Endothelial cell of umbilical vein (primary cell): Measurements from ENCODE around the gene COL18A1. TPM values are rescaled to one million over a fixed set of nuclear protein-coding genes. Genes with fewer than 3 reads are reported as not detected.

Experiments
- BruUV-seq: library from RNA; stranded (reverse); fragments of 400-500 nt; replicated peaks from 2 replicates; lab custom pipeline; 2021; lab: Mats Ljungman, UMichigan
- CTCF ChIA-PET: fragments of 300-600, 350-600 bp; sonication (Branson Sonifier 250); formaldehyde crosslinking; loops from one replicate; lab custom pipeline; 2021; ENCODE audit warnings: antibody characterized with exemption, inconsistent platforms; lab: Charles Lee
- POLR2A ChIA-PET: fragments of 300-600, 350-600 bp; sonication (Branson Sonifier 250); formaldehyde crosslinking; loops from one replicate; lab custom pipeline; 2021; ENCODE audit warnings: antibody characterized with exemption, inconsistent platforms; lab: Charles Lee
- DNase-seq: peaks from one replicate; pipeline ENCODE4 v3.0.0-alpha.2; 2011; ENCODE audit warnings: low read depth, low spot score
- FAIRE-seq: peaks from 2 replicates; lab custom pipeline; 2011; peaks lifted over from hg19 to GRCh38; lab: Jason Lieb, UNC
- H2AFZ ChIP-seq: 2 replicates; pipeline ENCODE4 v1.6.0; 2012; ENCODE audit warnings: low read depth, low read length, control low read depth, inconsistent platforms
- H3K27ac ChIP-seq: 2 replicates; pipeline ENCODE4 v1.5.1; 2011; ENCODE audit warnings: low read depth, mild to moderate bottlenecking, control low read depth, low read length, moderate library complexity; ENCODE audit not compliant: insufficient read depth
- H3K27me3 ChIP-seq, 2 experiments: 2 replicates each; pipeline versions ENCODE4 v1.6.0 to v1.6.1; 2011; ENCODE audit warnings: low read length in 2 of 2, mixed read lengths in 1 of 2; ENCODE audit not compliant: control insufficient read depth in 2 of 2, insufficient read depth in 2 of 2
- H3K36me3 ChIP-seq, 2 experiments: 2 replicates in 1 of 2; 3 replicates in 1 of 2; pipeline ENCODE4 v1.5.1; 2011; ENCODE audit warnings: low read length in 2 of 2, mild to moderate bottlenecking in 1 of 2, moderate library complexity in 1 of 2; ENCODE audit not compliant: control insufficient read depth in 2 of 2, insufficient read depth in 2 of 2; ENCODE audit errors: extremely low read depth in 1 of 2
- H3K4me1 ChIP-seq: 3 replicates; pipeline ENCODE4 v1.5.1; 2011; ENCODE audit warnings: mild to moderate bottlenecking, low read length; ENCODE audit not compliant: control insufficient read depth, insufficient read depth; ENCODE audit errors: extremely low read depth
- H3K4me2 ChIP-seq: 2 replicates; pipeline ENCODE4 v1.6.1; 2011; ENCODE audit warnings: low read length, control low read depth, mixed read lengths; ENCODE audit not compliant: insufficient read depth
- H3K4me3 ChIP-seq, 3 experiments: fragments of 200-600 bp in 1 of 3; sonication (generic), shearing (Covaris generic) in 1 of 3; replicated peaks in 1 of 3; 2 replicates each; pipeline ENCODE4 v1.5.1; 2011 to 2016; ENCODE audit warnings: control low read depth in 3 of 3, low read length in 3 of 3, mild to moderate bottlenecking in 2 of 3, inconsistent platforms in 1 of 3, low read depth in 1 of 3, moderate library complexity in 1 of 3; ENCODE audit not compliant: insufficient read depth in 1 of 3
- H3K79me2 ChIP-seq: 2 replicates; pipeline ENCODE4 v1.6.0; 2012; ENCODE audit warnings: low read length, inconsistent platforms; ENCODE audit not compliant: control insufficient read depth, insufficient read depth
- H3K9ac ChIP-seq: replicated peaks from 2 replicates; pipeline ENCODE3; 2011; ENCODE audit warnings: low read length, control low read depth; ENCODE audit not compliant: insufficient read depth; ENCODE audit errors: extremely low read depth
- H3K9me1 ChIP-seq: replicated peaks from 3 replicates; pipeline ENCODE4 v1.6.0; 2011; ENCODE audit warnings: mild to moderate bottlenecking, low read length; ENCODE audit not compliant: control insufficient read depth, insufficient read depth; ENCODE audit errors: extremely low read depth
- H3K9me3 ChIP-seq: replicated peaks from 2 replicates; pipeline ENCODE4 v1.5.1; 2012; ENCODE audit warnings: low read length, inconsistent platforms; ENCODE audit not compliant: control insufficient read depth, insufficient read depth
- H4K20me1 ChIP-seq: replicated peaks from 2 replicates; pipeline ENCODE3; 2011; ENCODE audit warnings: mild to moderate bottlenecking, low read length; ENCODE audit not compliant: control insufficient read depth, insufficient read depth; ENCODE audit errors: extremely low read depth
- EZH2 ChIP-seq: IDR thresholded peaks from 2 replicates; pipeline ENCODE4 v1.6.1; 2012; ENCODE audit warnings: borderline replicate concordance, low read depth, mild to moderate bottlenecking, moderate library complexity, low read length, inconsistent platforms; ENCODE audit not compliant: severe bottlenecking
- FOS ChIP-seq: IDR thresholded peaks from 2 replicates; pipeline ENCODE4 v1.6.1; 2011; ENCODE audit warnings: mild to moderate bottlenecking, low read length, moderate library complexity, borderline replicate concordance; ENCODE audit not compliant: insufficient read depth
- GATA2 ChIP-seq: IDR thresholded peaks from 2 replicates; pipeline ENCODE4 v1.7.0; 2011; ENCODE audit warnings: low read depth, mild to moderate bottlenecking, moderate library complexity, mixed read lengths, low read length; ENCODE audit not compliant: insufficient read length, insufficient read depth
- JUN ChIP-seq: IDR thresholded peaks from 2 replicates; pipeline ENCODE4 v1.6.1; 2011; ENCODE audit warnings: borderline replicate concordance, low read depth; ENCODE audit not compliant: insufficient read length, insufficient read depth
- MYC ChIP-seq: IDR thresholded peaks from one replicate; pipeline ENCODE4 v1.6.1; 2011; ENCODE audit warnings: mild to moderate bottlenecking, low read depth, low read length
- POLR2A ChIP-seq: IDR thresholded peaks from 2 replicates; pipeline ENCODE4 v1.6.1; 2012; ENCODE audit warnings: low read depth, mild to moderate bottlenecking, control low read depth, low read length
- POLR2AphosphoS5 ChIP-seq: IDR thresholded peaks from 2 replicates; pipeline ENCODE4 v1.6.1; 2012; ENCODE audit warnings: low read depth, mild to moderate bottlenecking, control low read depth, low read length, moderate library complexity; ENCODE audit not compliant: insufficient read depth
- dilution Hi-C: fragments of 300-500 bp; cut with MboI; formaldehyde crosslinking; loops from one replicate; pipeline ENCODE4 v1.15.0; 2019; ENCODE audit warnings: low sequenced_read_pairs; ENCODE audit not compliant: extremely low pct_ligation_motif_present
- intact Hi-C: fragments of 100-400 bp; cut with micrococcal nuclease; formaldehyde crosslinking; loops from one replicate; pipeline ENCODE4 v1.10.0; 2022
- polyA plus RNA-seq, 4 experiments: library from polyadenylated mRNA; depleted of rRNA in 3 of 4; stranded (reverse) in 3 of 4; unstranded in 1 of 4; fragments of >200 nt; gene quantifications; 2 replicates each; pipeline versions ENCODE4 v1.2.1 to v1.2.3, GENCODE V29; 2011 to 2012; ENCODE audit warnings: missing spikeins in 1 of 4
- total RNA-seq: library from RNA; stranded (reverse); gene quantifications from 2 replicates; pipeline ENCODE4 v1.2.3, GENCODE V29; 2021
- TF ChIP-seq, protein P1 (sequence below), 2 donors: IDR thresholded peaks; 1 replicate in 1 of 2; 2 replicates in 1 of 2; pipeline ENCODE4 v1.5.1; 2011; ENCODE audit warnings: low read length in 2 of 2, mild to moderate bottlenecking in 2 of 2, moderate library complexity in 2 of 2, control low read depth in 1 of 2, inconsistent platforms in 1 of 2, low read depth in 1 of 2; ENCODE audit not compliant: insufficient read depth in 1 of 2; ENCODE audit errors: extremely low read depth in 1 of 2
- TF ChIP-seq, protein P2 (sequence below): IDR thresholded peaks from 2 replicates; pipeline ENCODE4 v1.6.1; 2011; ENCODE audit not compliant: insufficient read depth, insufficient read length

Gene COL18A1
- total and polyA plus RNA-seq, 2 donors (not counting 3 experiments of a cell fraction or from before 2014, with no cell fraction given): 198 to 252 TPM

DNA sequence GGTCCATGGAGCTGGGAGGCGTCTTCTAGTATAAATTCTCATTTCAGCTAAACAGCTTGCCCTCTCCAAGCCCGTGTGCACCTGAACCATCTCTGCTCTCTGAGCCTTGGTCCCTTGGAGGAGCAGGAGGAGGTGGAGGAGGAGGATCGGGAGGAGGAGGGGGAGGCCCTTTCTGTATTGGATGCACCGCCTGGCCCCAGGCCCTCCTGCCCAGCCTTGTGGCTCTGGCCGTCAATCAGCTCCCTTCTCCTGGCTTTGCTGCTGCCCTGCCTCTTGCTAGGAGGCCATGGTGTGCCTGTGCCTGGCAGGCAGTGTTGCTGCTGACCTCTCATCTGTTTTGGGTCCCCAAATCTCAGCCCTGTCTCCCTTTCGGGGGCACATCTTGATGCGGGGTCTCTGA, 9.0 kb downstream of the COL18A1 start:
- no TSS peak for BruUV-seq

More for the DNA sequence above, 9.0 kb downstream of the COL18A1 start:
- no peak for DNase-seq
- no peak overlapping the region for H3K4me2 ChIP-seq
- no peak overlapping the region for H2AFZ ChIP-seq
- H3K9me1 ChIP-seq: no peaks in the 10 kb centered on the region
- dilution Hi-C loops (no loop called here), intact Hi-C loops (no loop called here)
- no peak overlapping the region for H3K27ac ChIP-seq
- H3K4me3 ChIP-seq: no peak overlapping the region
- H4K20me1 ChIP-seq: peaks cover 3% of the 10 kb centered on the region
- TF ChIP-seq JUN (no peak), MYC (no peak), EZH2 (no peak), GATA2 (no peak), POLR2A (no peak), POLR2AphosphoS5 (no peak), FOS (no peak)
- TF ChIP-seq, protein P1, sequence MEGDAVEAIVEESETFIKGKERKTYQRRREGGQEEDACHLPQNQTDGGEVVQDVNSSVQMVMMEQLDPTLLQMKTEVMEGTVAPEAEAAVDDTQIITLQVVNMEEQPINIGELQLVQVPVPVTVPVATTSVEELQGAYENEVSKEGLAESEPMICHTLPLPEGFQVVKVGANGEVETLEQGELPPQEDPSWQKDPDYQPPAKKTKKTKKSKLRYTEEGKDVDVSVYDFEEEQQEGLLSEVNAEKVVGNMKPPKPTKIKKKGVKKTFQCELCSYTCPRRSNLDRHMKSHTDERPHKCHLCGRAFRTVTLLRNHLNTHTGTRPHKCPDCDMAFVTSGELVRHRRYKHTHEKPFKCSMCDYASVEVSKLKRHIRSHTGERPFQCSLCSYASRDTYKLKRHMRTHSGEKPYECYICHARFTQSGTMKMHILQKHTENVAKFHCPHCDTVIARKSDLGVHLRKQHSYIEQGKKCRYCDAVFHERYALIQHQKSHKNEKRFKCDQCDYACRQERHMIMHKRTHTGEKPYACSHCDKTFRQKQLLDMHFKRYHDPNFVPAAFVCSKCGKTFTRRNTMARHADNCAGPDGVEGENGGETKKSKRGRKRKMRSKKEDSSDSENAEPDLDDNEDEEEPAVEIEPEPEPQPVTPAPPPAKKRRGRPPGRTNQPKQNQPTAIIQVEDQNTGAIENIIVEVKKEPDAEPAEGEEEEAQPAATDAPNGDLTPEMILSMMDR (IDR thresholded peaks at IDR 0.05; ENCODE audit: extremely low read depth in 1 of 2, insufficient read depth in 1 of 2, low read depth in 1 of 2, low read length in 2 of 2): no peak
- TF ChIP-seq, protein P2, sequence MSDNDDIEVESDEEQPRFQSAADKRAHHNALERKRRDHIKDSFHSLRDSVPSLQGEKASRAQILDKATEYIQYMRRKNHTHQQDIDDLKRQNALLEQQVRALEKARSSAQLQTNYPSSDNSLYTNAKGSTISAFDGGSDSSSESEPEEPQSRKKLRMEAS: no peak
- H3K27me3 ChIP-seq: no peaks in the 10 kb centered on the region
- H3K9me3 ChIP-seq: no peaks in the 10 kb centered on the region
- ChIA-PET CTCF (no interaction called here), POLR2A (no interaction called here)
- peaks cover 0 to 8% of the 10 kb centered on the region in 2 experiments for H3K36me3 ChIP-seq
- no peak overlapping the region for H3K9ac ChIP-seq
- FAIRE-seq: no peak
- peaks cover 6% of the 10 kb centered on the region for H3K4me1 ChIP-seq
- H3K79me2 ChIP-seq: peaks cover 97% of the 10 kb centered on the region
